ENCODE results near the gene NOP16. TPM values are rescaled to one million over a fixed set of nuclear protein-coding genes. Genes with fewer than 3 reads are reported as not detected.

The NOP16 gene
- polyA plus RNA-seq, 1 donor: 30.4 TPM

GRCh38 chr5:176360894-176361436, 27.4 kb downstream of the NOP16 start:
- no peak for DNase-seq (ENCODE audit: low read depth)

DNA sequence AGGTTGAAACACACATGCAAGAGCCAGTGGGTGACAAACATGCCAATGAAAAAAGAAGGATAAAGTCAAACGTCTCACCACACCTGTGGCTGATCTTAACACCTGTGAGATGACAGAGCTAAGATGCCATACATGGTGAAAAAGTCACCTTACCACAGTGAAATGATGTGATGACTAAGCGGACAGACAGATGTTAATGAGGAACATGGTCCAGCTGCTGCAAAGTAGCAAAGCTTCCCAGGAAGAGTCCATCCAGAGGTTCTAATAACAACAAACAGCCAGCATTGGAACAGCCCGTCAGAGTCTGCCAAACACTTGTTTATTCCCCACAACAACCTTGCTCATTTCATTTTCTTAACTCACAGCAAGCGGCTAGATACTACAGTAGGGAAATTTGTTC, 28.7 kb downstream of the NOP16 start:
- DNase-seq (ENCODE audit: low read depth): no peak

DNA sequence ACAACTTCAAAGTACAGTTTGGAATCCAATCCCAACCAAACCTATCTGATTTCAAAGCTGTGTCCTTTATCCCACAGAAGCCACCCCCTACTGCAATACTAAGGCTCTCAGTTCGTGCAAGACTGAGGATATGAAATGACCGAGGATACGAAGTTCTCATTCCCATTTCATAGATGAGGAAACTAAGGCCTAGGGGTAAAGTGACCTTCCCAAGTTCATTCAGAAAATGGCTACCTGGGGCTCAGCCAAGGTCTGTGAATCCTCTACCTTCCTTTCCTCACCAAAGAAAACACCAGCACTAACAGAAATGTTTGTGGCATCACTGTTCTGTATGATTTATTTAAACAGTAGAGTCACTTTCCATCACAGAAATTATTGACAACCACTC, 32.2 kb downstream of the NOP16 start:
- DNase-seq (ENCODE audit: low read depth): no peak

GRCh38 chr5:176355400-176356178, 32.8 kb downstream of the NOP16 start:
- DNase-seq (ENCODE audit: low read depth): no peak

DNA sequence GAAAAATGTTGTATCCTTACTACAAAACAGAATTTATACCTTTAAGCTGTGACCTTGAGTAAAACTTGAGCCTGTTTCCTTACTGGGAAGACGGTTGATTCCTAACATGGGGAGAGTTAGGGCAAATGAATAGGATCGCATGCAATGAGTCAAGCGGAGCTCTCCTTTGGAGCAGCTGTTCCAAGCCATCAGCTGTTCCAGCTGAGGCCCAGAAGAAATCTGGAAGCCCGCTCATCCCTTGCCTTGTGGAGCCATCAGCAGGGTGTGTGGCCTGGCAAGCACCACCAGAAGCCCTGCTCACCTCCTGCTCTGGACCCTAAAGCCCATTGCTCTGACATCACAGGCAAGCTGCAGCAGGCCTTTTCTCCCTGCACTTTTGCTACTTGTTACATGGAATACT, 34.9 kb downstream of the NOP16 start:
- no peak for DNase-seq (ENCODE audit: low read depth)

DNA sequence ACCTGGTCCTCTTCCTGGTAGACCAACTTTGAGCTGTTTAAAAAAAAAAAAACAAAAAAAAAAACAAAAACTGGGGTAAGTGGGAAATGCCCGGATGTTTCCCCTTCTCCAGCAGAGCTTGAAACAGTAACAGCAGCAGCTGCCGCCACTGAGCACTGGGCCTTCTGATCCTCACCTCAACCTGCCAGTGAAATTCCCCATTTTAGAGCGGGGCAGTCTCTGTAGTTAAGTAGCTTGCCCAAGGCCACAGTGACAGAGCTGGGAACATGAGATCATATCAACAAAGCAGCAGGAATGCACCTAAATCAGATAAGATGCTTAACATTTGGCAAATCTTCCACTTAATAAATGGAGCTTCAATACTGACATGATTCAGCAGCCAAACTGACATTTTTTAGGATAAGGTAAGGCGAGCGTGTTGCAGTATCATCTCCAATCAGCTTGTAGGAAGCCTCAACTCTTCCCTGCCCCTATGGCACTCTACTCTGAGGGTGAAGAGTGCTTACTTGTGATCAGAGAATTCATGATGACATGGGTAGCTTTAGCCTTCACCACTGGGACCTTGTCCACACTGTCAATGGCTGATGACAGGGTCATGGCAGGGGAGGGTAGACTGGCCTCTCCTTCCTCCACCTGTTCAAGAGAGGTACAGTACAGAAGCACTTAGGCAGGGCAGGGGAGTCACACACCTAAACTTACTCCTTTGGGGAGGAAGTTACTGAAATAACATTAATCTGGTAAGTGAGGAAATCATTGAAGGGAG, 36.1 kb downstream of the NOP16 start:
- no peak for DNase-seq (ENCODE audit: low read depth)

DNA sequence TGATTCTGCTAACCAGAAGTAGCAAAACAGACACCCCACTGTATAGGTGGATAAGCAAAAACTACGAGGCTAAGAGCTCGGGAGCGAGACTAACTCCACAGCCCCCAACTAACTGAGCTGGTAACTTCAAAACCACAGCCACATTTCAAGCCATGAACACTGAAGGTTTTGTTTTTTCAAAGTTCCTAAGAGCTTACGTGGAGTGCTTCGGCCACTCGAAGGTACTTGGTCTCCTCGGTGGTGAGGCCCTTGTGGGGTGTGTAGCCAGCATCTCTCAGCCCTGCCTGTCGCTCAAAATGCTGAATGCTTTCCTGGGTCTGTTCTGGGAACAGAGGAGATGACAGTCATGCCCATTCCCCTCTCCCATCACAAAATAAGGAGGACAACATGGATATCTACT, 38.0 kb downstream of the NOP16 start:
- no peak for DNase-seq (ENCODE audit: low read depth)

DNA sequence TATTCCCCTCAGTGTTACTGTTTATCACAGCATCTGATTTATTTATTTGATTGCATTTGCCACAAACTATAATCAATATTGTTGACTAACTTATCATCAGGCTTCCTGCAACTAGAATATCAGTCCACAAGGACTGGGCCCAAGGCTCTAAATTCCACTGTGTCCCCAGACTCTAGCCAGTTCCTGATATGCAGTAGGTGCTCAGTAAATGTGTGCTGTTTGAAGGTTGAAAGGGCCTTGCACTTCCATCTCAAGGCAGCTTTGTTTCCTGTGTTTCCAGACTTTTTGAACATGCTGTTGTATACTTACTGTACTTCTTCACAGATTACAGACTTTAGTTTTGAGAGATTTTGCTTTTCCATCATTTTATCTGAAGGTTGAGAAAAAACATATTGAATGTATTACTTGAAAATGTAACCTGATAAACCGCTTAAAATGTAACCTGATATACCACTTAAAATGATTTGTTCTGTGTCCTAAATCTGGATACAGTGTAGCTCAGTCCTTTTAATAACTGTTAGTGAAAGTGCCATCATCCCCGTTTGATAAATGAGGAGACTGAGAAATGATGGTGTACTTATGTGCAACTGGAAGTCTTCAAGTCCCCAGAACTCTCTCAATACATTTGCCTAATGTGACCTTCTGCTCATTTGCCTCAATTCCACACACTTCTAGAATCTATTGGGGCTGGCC, 45.5 kb downstream of the NOP16 start:
- no peak for DNase-seq (ENCODE audit: low read depth)

- no peak for DNase-seq (ENCODE audit: low read depth)
Measured at GRCh38 chr5:176342158-176342483, 46.3 kb downstream of the NOP16 start.

DNA sequence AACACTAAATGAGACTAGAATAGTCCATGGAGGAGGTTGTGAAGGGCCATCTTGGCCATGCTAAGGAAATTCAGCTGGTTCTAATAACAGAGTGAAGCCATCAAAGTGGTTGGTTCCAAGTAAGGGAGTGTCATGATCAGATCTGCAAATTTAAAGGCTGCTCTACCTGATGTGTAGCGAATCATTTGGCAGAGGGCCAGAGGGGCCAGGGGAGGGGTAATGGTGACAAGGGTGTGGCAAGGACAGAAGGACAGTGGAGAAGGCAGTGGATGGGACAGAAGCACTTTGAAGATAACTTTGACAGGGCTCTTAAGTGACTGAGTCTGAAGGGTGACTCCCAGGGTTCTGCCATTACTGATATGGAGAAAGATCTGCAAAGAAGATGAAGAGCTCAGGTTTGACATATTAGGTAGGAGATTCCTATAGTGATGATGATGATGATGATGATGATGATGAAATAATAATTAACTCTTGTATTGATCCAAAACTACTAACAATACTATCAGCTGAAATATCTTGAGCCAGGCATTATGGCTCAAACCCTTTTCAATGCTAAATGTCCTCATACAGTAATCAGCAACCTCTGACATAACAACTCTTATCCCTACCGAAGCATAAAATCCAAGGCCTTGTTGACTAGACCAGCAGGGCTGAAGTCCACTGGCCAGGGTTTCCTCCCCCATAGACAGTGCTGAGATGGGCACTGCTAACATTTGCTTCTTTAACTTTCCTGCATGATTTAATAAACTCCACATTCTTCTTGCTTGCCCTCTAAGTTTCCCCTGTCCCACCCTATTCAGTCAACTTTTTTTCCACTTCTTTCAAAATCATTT, 46.9 kb downstream of the NOP16 start:
- DNase-seq (ENCODE audit: low read depth): no peak

DNA sequence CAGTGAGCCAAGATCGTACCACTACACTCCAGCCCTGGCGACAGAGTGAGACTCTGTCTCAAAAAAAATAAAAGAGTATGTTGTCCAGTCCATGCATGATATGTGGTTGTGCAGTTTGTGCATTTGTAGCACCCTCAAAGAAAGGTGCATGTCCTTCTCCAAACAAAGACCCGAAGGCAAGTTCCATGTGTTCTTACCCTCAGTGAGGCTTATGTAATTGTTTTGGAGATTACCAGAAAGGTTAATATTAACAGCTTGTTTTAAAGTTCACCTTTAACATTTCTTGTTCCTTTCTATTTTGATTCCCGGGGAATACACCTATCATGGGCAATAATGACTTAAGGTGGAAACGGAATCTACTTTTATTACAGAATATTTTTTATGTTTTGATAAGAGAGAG, 49.1 kb downstream of the NOP16 start:
- DNase-seq (ENCODE audit: low read depth): no peak

DNA sequence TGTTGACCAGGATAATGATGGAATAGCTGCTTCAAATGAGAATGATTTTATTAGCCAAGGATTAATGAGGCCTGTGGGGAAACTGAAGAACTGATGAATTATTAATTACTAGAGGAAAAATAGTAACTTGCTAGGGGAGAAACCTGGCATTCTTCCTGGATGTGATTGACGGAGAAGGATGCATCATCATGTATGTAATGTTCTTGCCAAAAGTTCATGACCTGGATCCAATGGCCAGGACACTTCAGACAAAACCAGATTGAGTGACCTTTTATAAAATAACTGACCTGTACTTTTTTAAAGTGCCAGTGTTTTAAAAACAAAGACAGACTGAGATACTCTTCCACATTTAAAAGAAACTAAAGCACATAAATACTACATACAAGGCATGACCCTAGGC, 50.5 kb downstream of the NOP16 start:
- no peak for DNase-seq (ENCODE audit: low read depth)

GRCh38 chr5:176334031-176334770, 54.2 kb downstream of the NOP16 start:
- DNase-seq (ENCODE audit: low read depth): no peak

Other genes with a start within 250 kb of the NOP16 start
- gene SIMC1, start 150.2 kb downstream of the NOP16 start, polyA plus RNA-seq (ENCODE audit: insufficient read length): 13.1 TPM
- 60.7 TPM for gene KIAA1191, start 26.8 kb downstream of the NOP16 start, polyA plus RNA-seq (ENCODE audit: insufficient read length)
- gene ARL10, start 23.1 kb downstream of the NOP16 start, polyA plus RNA-seq (ENCODE audit: insufficient read length): 12.2 TPM
- gene HIGD2A, start 153 bp upstream of the NOP16 start, polyA plus RNA-seq (ENCODE audit: insufficient read length): 205 TPM
- gene CLTB, start 27.9 kb upstream of the NOP16 start, polyA plus RNA-seq (ENCODE audit: insufficient read length): 56.3 TPM
- 22.6 TPM for gene FAF2, start 59.8 kb upstream of the NOP16 start, polyA plus RNA-seq (ENCODE audit: insufficient read length)
- 32.6 TPM for gene RNF44, start 148.8 kb upstream of the NOP16 start, polyA plus RNA-seq (ENCODE audit: insufficient read length)
- not detected for gene CDHR2, start 160.7 kb upstream of the NOP16 start, polyA plus RNA-seq (ENCODE audit: insufficient read length)
- 0.49 TPM for gene GPRIN1, start 221.6 kb upstream of the NOP16 start, polyA plus RNA-seq (ENCODE audit: insufficient read length)
- not detected for gene SNCB, start 241.9 kb upstream of the NOP16 start, polyA plus RNA-seq (ENCODE audit: insufficient read length)
- gene EIF4E1B, start 242.1 kb upstream of the NOP16 start, polyA plus RNA-seq (ENCODE audit: insufficient read length): not detected

All from forelimb muscle (tissue), 1 donor.